Thymus (tissue), 14 donors: ENCODE data around the gene PPIP5K1. TPM values are rescaled to one million over a fixed set of nuclear protein-coding genes. Genes with fewer than 3 reads are reported as not detected.
"Not testable (repeated sequence)": the region's sequence is repeated elsewhere in the genome, so short reads cannot be mapped to it uniquely, and the experiment has no call there.

ENCODE experiments used
- DNase-seq, 9 donors: peaks; one replicate each; pipeline ENCODE4 v3.0.0-alpha.2; 2013; ENCODE audit warnings: low spot score in 9 of 9, low read depth in 6 of 9, missing footprints in 1 of 9
- H3K27ac ChIP-seq, 2 donors: one replicate each; pipeline ENCODE4 v1.5.1; 2013; ENCODE audit warnings: control low read depth in 1 of 2, low read depth in 1 of 2, low read length in 1 of 2, mild to moderate bottlenecking in 1 of 2, moderate library complexity in 1 of 2
- H3K27me3 ChIP-seq, 2 donors: one replicate each; pipeline ENCODE4 v1.5.1; 2013; ENCODE audit warnings: low read length in 1 of 2; ENCODE audit not compliant: control insufficient read depth in 2 of 2, insufficient read depth in 1 of 2
- H3K36me3 ChIP-seq, 2 donors: one replicate each; pipeline ENCODE4 v1.5.1; 2013; ENCODE audit warnings: low read length in 1 of 2, mild to moderate bottlenecking in 1 of 2, moderate library complexity in 1 of 2; ENCODE audit not compliant: control insufficient read depth in 2 of 2, insufficient read depth in 2 of 2
- H3K4me1 ChIP-seq, 2 donors: one replicate each; pipeline ENCODE4 v1.5.1; 2013; ENCODE audit warnings: low read length in 2 of 2; ENCODE audit not compliant: control insufficient read depth in 2 of 2, insufficient read depth in 2 of 2
- H3K4me3 ChIP-seq, 2 donors: one replicate each; pipeline ENCODE4 v1.5.1; 2013; ENCODE audit warnings: low read length in 2 of 2, control low read depth in 1 of 2, mild to moderate bottlenecking in 1 of 2
- H3K9me3 ChIP-seq, 2 donors: one replicate each; pipeline ENCODE4 v1.5.1; 2013; ENCODE audit warnings: low read length in 1 of 2, mild to moderate bottlenecking in 1 of 2; ENCODE audit not compliant: control insufficient read depth in 2 of 2, insufficient read depth in 1 of 2
- WGBS: extraction: QIAGEN DNeasy Blood & Tissue Kit; methylation state at CpG from one replicate; pipeline ENCODE4 v1.1.7; 2013; 5-methylcytosine and 5-hydroxymethylcytosine counted together
- long read RNA-seq, 10 donors: transcript quantifications; one replicate each; lab custom pipeline, GENCODE V29; 2026
- polyA plus RNA-seq: library from polyadenylated mRNA; stranded (reverse); fragments of 200-250 nt; gene quantifications from one replicate; pipeline ENCODE4 v1.2.3, GENCODE V29; 2013
- total RNA-seq: library from RNA; stranded (reverse); fragments of 120-200 nt; gene quantifications from one replicate; pipeline ENCODE4 v1.2.4, GENCODE V29; 2013
- donor health status: healthy.

PPIP5K1 gene
- 4.6 TPM for total RNA-seq
- polyA plus RNA-seq, result 5.7 TPM
- long read RNA-seq, donor 1, result 0 reads
- long read RNA-seq, donor 2, result 0 reads
- long read RNA-seq, donor 3, result 0 reads
- long read RNA-seq, donor 4, result 0 reads
- long read RNA-seq, donor 5, result 0 reads
- long read RNA-seq, donor 6, partial matches to known transcripts, result 0 of 1 reads
- long read RNA-seq, donor 6, other reads (novel, unspliced or antisense), result 0 of 1 reads
- long read RNA-seq, donor 7, result 0 reads
- long read RNA-seq, donor 8, result 0 reads
- long read RNA-seq, donor 9, result 0 reads
- long read RNA-seq, donor 10, result 0 reads

DNA sequence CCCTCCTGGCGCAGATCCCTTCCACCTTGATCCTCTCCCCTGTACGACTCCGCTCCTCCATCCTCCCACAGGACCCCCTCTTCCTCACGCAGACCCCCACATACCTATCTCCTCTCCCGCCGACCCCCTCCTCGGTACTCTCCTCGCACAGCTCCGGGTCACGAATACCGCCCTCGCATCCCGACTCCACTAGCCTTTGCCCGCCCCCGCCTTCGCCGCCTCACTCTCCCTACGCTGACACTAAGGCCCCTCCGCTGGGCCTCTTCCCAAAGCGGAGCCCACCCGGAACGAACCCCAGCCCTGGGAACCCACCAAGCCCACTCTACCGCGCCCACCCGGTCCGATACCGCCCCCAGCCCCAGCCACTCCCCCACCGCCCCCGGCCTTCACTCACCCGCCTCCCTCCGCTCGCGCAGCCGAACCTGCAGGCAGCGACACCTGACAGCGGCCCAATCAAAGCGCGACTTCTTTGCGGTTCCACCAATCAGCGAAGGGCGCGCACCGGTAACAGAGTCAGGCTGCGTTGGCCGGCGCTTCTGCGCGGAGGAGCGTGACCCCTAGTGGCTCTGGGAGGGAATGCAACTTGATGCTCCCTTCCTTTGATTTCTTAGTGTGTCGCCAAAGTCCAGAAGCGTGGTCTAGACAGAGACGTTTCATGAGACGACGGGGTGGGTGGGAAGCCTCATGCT is at the start of gene PPIP5K1:
TSS of gene PPIP5K1 (minus strand) at position 431 of the 689 bp plus-strand sequence. CDS start 5,704 bp downstream, outside the sequence.
- not testable (repeated sequence) for H3K9me3 ChIP-seq, H3K36me3 ChIP-seq, DNase-seq, H3K4me3 ChIP-seq, H3K4me1 ChIP-seq, H3K27ac ChIP-seq, H3K27me3 ChIP-seq
- no CpG with 5 or more reads among the region's 54 CpGs for WGBS

DNA sequence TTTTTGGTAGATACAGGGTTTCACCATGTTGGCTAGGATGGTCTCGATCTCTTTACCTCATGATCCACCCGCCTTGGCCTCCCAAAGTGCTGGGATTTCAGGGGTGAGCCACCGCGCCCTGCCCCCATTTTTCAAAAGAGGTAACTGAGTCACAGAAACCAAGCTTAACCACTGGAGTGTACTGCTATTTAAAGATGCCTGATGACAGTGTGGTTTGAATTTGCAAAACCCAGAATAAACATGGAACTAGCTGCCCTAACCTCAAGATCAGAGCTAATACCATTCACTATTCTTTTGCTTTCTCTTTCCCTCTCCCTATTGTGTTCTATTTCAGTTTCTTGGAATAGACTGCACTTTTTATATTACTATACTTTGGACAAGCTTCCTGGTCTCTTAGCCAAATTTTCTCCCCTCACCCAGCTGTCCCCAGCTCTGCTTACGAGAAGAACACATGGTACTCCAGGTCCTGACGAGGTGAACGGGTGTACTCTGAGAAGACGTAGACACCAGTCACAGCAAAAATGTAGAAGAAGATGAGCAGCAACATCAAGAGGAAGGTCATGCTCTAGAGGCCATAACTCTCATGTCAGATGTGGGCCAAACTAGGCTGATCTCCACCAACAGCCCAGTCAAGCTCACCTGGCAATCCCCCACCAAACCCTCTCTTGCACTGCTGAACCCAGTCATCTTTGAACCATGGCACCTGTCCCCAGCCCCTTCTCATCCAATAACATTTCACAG is 48.6 kb upstream of the PPIP5K1 start:
- WGBS, result 97% methylated on average over 8 of the region's 8 CpGs
- not testable (repeated sequence) for H3K9me3 ChIP-seq, H3K36me3 ChIP-seq, DNase-seq, H3K27ac ChIP-seq, H3K27me3 ChIP-seq, H3K4me3 ChIP-seq, H3K4me1 ChIP-seq

DNA sequence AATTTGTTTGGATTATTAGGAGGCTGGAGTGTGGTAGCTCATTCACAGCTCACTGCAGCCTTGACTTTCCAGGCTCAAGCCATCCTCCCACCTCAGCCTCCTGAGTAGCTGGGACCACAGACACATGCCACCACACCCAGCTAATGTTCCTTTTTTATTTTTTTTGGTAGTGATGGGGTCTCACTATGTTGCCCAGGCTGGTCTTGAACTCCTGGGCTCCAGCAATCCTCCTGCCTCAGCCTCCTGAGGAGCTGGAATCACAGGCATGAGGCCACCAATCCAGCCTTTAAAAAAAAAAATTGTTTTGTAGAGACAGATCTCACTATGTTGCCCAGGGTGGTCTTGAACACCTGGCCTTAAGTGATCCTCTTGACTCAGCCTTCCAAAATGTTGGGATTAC is 36.9 kb upstream of the PPIP5K1 start:
- H3K4me3 ChIP-seq, H3K27ac ChIP-seq, H3K27me3 ChIP-seq, DNase-seq, H3K9me3 ChIP-seq, H3K36me3 ChIP-seq, H3K4me1 ChIP-seq: not testable (repeated sequence)

DNA sequence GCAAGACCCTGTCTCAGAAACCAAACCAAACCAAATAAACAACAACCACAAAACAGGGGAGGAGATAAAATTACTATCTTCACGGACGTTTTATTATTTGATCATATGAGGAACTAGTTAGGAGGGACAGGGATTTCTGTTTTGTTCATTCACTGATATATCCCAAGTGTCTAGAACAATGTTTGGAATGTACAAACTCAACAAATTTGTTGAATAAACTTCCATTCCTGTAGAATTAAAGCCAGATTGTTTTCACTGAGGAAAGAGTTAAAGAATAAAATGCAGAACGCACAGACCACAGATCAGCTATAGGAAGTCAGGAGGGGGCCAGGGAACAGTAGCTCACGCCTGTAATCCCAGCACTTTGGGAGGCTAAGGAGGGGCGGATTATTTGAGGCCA is 35.1 kb upstream of the PPIP5K1 start:
- Histone ChIP-seq H3K4me3 (no peak overlapping the region), H3K27me3 (no peaks in the 10 kb centered on the region), H3K27ac (no peak overlapping the region), H3K36me3 (no peaks in the 10 kb centered on the region), H3K9me3 (no peaks in the 10 kb centered on the region), H3K4me1 (no peaks in the 10 kb centered on the region)
- no peak for DNase-seq
- WGBS, result 28% methylated on average over 5 of the region's 5 CpGs

DNA sequence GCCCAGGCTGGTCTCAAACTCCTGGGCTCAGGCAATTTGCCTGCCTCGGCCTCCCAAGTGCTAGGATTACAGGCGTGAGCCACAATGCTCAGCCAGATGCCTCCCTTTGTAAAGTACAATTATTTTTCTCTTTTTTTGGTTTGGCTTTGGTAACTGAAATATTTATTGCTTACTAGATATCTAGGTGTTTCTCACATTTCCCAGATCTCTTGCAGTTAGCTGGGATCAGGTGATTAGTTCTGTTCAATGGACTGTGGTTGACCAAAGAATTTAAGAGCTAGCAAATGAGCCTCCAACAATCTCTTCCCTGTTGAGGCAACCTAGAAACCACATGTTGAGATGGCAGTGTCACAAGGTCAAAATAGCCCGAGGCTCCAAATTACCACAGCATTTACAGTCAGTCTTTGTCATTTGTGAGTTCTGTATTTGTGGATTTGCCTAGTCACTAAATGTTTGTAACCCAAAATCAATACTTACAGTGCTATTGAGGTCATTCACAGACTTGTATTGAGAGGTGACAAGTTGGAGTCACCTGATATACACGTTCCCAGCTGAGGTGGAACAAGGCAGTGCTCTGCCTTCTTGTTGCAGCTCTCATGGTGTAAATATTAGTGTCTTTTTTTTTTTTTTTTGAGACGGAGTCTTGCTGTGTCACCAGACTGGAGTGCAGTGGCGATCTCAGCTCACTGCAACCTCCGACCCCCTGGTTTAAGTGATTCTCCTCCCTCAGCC is 32.2 kb upstream of the PPIP5K1 start:
- not testable (repeated sequence) for H3K27me3 ChIP-seq, H3K36me3 ChIP-seq, H3K4me1 ChIP-seq, H3K27ac ChIP-seq, H3K9me3 ChIP-seq, DNase-seq, H3K4me3 ChIP-seq
- WGBS, result 90% methylated on average over 5 of the region's 7 CpGs

DNA sequence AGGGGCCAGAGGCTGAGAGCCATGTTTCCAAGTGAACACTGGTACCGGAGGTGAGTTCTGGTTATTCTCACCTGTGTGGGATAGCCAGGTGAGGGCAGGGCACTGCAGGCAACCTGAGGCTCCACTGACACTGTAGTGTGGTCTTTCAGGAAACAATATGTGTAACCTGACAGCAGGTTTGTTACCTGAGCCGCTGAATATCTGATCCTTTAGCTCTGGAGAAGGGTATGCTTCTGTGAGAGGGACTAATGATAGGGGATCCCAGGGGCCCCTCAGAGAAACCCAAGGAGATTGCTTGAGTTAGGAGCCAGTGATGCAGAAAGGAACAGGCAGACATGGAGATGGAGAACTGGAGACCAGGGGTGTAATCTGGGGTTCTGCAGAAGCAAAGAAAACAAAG is 28.7 kb upstream of the PPIP5K1 start, which contains the start of gene STRC:
TSS of gene STRC (minus strand) at position 101 of the 400 bp plus-strand sequence. CDS start at position 23, 78 bp downstream.
- no CpG with 5 or more reads among the region's 2 CpGs for WGBS

DNA sequence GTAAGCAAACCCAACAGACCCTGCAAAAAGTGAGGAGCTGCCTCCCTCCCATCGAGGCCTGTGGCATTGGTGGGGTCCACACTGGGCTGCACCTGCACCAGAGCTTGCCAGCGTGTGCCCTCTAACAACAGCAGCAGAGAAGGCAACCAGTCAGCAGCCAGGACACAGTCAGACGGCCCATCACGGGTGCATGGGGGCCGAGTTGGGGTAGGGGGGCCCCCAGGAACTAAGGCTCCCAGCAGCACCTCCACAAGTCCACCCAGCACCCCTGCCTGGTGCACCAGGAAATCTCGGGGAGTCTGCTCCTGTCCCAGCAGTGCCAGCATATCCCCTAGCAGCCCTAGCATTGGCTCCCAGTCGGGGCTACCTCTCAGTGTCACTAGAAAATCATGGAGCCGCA is 27.7 kb upstream of the PPIP5K1 start:
- not testable (repeated sequence) for H3K27ac ChIP-seq, H3K36me3 ChIP-seq, H3K4me1 ChIP-seq, H3K4me3 ChIP-seq, DNase-seq, H3K9me3 ChIP-seq, H3K27me3 ChIP-seq
- 86% methylated on average over 3 of the region's 8 CpGs for WGBS

More for the DNA sequence above, 28.7 kb upstream of the PPIP5K1 start, which contains the start of gene STRC:
- H3K4me3 ChIP-seq, DNase-seq, H3K36me3 ChIP-seq, H3K27me3 ChIP-seq, H3K4me1 ChIP-seq, H3K27ac ChIP-seq, H3K9me3 ChIP-seq: not testable (repeated sequence)

DNA sequence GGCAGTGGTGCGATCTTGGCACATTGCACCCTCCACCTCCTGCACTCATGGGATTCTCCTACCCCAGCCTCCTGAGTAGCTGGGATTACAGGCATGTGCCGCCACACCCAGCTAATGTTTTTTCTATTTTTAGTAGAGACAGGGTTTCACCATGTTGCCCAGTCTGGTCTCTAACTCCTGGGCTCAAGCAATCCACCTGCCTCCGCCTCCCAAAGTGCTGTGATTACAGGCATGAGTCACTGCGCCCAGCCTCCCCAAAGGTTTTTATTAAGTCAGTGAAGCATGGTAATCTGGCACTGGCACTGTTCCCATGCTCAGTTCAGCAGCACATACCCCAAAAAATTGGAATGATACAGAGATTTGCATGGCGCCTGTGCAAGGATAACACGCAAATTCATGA is 12.2 kb upstream of the PPIP5K1 start:
- DNase-seq, H3K4me1 ChIP-seq, H3K9me3 ChIP-seq, H3K36me3 ChIP-seq, H3K27ac ChIP-seq, H3K27me3 ChIP-seq, H3K4me3 ChIP-seq: not testable (repeated sequence)
- 96% methylated on average over 6 of the region's 6 CpGs for WGBS

DNA sequence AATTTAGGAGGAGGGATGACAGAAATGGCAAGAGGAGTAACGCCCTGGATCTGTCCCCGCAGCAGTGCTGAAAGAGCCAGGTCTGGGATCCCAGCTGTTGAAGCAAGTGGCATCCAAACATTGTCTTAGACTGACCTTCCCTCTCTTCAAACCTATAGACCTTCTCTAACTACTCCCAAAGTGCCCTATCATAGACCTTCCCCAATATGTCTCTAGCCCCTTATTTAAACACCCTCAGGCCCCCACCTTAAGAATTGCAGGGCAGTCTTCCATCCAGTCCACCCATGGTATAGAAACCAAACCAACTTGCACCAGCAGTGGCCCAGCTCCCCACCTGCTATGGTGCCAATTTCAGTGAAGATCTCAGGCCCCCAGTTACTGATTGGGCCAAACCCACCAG is 10.2 kb upstream of the PPIP5K1 start:
- WGBS, result no CpG with 5 or more reads among the region's 2 CpGs

More for the DNA sequence above, 10.2 kb upstream of the PPIP5K1 start:
- not testable (repeated sequence) for H3K36me3 ChIP-seq, H3K27me3 ChIP-seq, H3K4me1 ChIP-seq, DNase-seq, H3K9me3 ChIP-seq, H3K4me3 ChIP-seq, H3K27ac ChIP-seq
